SJSA1 (cell line): ENCODE results near the gene KNG1. TPM values are rescaled to one million over a fixed set of nuclear protein-coding genes. Genes with fewer than 3 reads are reported as not detected.
"Not testable (repeated sequence)": the region's sequence is repeated elsewhere in the genome, so short reads cannot be mapped to it uniquely, and the experiment has no call there.

Source experiments
- DNase-seq, 2 experiments: peaks; one replicate each; pipeline ENCODE4 v3.0.0-alpha.2; 2015 to 2020; ENCODE audit warnings: low spot score in 2 of 2, low read depth in 1 of 2
- H3K27ac ChIP-seq: fragments of 250-450 bp; sonication (Bioruptor Pico); 2 replicates; pipeline ENCODE4 v1.5.1; 2020; ENCODE audit warnings: mild to moderate bottlenecking, moderate library complexity
- H3K27me3 ChIP-seq: fragments of 250-450 bp; sonication (Bioruptor Pico); replicated peaks from 2 replicates; pipeline ENCODE4 v1.5.1; 2020; ENCODE audit warnings: mild to moderate bottlenecking, moderate library complexity
- H3K36me3 ChIP-seq: fragments of 250-450 bp; sonication (Bioruptor Pico); 2 replicates; pipeline ENCODE4 v1.5.1; 2020; ENCODE audit warnings: mild to moderate bottlenecking
- H3K4me1 ChIP-seq: fragments of 250-450 bp; sonication (Bioruptor Pico); replicated peaks from 2 replicates; pipeline ENCODE4 v1.6.1; 2021; ENCODE audit warnings: mild to moderate bottlenecking
- H3K4me3 ChIP-seq: fragments of 250-450 bp; sonication (Bioruptor Pico); 2 replicates; pipeline ENCODE4 v1.5.1; 2020; ENCODE audit warnings: mild to moderate bottlenecking
- H3K9me3 ChIP-seq: fragments of 250-450 bp; sonication (Bioruptor Pico); replicated peaks from 2 replicates; pipeline ENCODE4 v1.5.1; 2020; ENCODE audit warnings: mild to moderate bottlenecking
- total RNA-seq: library from RNA; depleted of rRNA; stranded (reverse); fragments of >200 nt; shearing (Covaris generic); gene quantifications from 2 replicates; pipeline ENCODE4 v1.2.3, GENCODE V29; 2014; rRNA removed

Gene KNG1
- total RNA-seq = not detected in 2 replicates

DNA sequence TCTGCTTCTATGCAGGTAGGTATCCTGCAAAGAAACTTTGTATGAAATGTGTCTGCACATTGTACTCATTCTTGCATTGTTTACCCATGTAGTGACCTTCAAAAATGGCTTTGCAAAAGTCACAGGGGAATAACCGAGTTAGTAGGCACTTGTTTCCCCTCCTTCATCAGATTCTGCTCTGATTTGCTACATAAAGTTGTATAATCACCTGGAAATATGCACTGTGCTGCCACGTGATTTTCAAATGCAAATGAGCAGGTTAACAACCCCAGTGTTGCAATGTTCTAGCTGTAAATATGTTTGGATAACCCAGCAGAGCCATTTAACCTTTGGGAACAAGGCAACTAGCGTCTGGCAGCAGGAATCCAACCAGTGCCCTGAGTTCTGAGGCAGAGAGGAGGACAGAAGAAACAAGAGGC, at the start of gene KNG1:
Gene KNG1, plus strand, starts transcription at position 321 of the 419 bp plus-strand sequence. CDS start 184 bp downstream, outside the sequence.
- no peak for DNase-seq
- Histone ChIP-seq H3K27me3 (no peaks in the 10 kb centered on the region), H3K9me3 (no peaks in the 10 kb centered on the region), H3K36me3 (no peaks in the 10 kb centered on the region), H3K4me3 (no peak within 1 kb of the TSS), H3K4me1 (no peaks in the 10 kb centered on the region), H3K27ac (no peak within 1 kb of the TSS)

DNA sequence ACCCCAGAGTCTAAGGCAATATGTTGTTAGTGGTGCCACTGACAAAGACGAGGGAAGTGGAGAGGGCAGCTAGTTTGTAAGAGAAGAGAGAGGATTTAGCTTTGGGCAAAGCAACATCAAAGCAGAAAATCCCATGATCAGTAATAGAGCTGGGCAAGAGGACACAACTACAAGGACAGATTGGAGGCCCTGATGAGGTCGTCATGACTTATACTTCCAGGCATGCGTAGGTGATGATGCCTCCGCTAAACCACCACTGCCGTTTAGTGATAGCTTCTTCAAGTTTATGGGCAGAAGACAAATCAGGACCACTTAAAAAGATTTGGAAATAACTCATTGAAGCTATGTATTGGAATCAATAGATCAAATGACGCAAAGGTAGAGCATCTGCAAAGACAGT, 48.7 kb upstream of the KNG1 start:
- H3K36me3 ChIP-seq = no peaks in the 10 kb centered on the region
- H3K27me3 ChIP-seq = no peaks in the 10 kb centered on the region
- no peaks in the 10 kb centered on the region for H3K9me3 ChIP-seq
- H3K4me1 ChIP-seq = no peaks in the 10 kb centered on the region
- DNase-seq = no peak
- H3K27ac ChIP-seq = no peak overlapping the region
- no peak overlapping the region for H3K4me3 ChIP-seq

DNA sequence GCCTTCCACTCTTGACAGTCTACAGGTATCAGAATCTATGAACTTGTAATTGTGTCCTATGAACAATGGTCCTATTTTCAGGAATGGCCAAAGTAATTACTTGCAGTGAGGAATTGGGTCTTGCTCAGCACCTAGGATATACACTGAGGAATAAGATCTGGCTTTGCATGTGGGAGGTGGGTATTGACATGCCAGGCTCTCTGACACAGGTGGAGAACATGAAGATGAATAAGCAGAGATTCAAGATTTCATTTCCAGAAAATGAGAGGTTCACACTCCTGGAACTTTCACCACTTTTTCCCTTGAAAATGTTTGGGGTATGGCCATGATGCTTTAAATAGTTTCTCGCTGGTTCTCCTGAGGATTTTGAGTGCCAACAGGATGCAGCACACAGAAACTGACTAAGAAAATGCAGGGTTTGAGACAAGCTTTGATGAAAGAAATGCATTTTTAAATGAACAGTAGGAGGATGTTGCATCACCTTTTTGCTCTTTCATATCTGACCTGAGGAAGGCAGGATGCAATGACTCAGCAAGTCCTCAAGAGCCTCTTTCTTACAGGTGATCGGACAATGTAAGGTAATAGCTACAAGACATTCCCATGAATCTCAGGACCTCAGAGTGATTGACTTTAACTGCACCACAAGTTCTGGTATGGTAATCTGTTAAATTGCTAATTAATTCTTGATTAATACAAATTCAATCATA, 47.6 kb upstream of the KNG1 start:
- Histone ChIP-seq H3K27me3 (no peaks in the 10 kb centered on the region), H3K4me3 (no peak overlapping the region), H3K9me3 (no peaks in the 10 kb centered on the region), H3K4me1 (no peaks in the 10 kb centered on the region), H3K27ac (no peak overlapping the region), H3K36me3 (no peaks in the 10 kb centered on the region)
- DNase-seq = no peak

DNA sequence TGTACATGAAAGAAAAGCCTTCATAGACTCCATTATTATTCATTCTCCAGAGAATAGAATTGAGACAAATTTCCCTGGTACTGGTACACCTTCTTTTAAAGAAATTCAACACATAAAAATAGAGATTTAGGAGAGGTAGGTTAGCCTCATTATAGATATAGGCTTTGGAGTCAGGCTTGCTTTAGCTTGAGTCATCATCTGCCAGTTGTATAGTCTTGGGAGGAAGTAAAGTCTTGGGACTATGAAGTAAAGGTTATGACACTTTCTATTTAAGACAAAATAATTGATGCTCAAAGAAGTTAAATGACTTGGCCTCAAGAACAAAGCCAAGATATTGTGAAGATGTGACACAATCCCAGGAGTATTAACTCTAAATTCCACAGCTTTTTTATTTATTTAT, 47.0 kb upstream of the KNG1 start:
- DNase-seq = no peak
- Histone ChIP-seq H3K4me1 (no peaks in the 10 kb centered on the region), H3K4me3 (no peak overlapping the region), H3K27ac (no peak overlapping the region), H3K9me3 (no peaks in the 10 kb centered on the region), H3K36me3 (no peaks in the 10 kb centered on the region), H3K27me3 (no peaks in the 10 kb centered on the region)

DNA sequence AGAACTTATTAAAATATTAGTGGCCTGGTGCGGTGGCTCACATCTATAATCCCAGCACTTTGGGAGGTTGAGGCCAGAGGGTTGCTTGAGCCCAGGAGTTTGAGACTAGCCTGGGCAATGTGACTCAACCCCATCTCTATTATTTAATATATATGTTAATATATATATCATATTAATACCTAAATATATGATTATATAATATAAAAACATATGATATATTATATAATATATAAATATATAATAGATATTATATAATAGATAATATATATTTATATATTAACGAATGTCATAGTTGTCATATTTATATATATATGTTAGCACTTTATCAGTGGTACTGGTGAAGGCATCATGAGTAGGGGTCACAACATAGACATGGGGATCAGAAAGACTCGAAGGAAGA, 46.1 kb upstream of the KNG1 start:
- Histone ChIP-seq H3K4me1 (no peaks in the 10 kb centered on the region), H3K4me3 (no peak overlapping the region), H3K27ac (no peak overlapping the region), H3K9me3 (no peaks in the 10 kb centered on the region), H3K36me3 (no peaks in the 10 kb centered on the region), H3K27me3 (no peaks in the 10 kb centered on the region)
- DNase-seq = no peak

DNA sequence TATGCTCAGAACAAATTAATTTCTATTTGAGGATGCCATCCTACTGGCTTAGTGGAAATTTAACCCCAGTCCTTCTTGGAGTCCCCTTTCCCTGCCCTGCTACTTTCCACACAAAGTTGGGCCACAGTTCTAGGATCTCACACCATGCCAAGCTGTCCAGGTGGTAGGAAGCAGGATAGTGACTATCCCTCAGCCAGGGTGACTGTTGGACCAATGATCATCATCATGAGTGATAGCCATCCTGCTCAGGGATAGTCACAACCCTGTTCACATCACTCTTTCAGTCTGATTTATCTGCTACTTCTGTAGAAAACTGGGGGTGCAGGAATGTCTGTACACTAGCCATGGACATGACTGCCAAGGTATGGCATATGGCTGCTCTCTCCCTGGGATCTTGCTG, 38.6 kb upstream of the KNG1 start:
- Histone ChIP-seq H3K4me3 (no peak overlapping the region), H3K27ac (no peak overlapping the region), H3K27me3 (no peaks in the 10 kb centered on the region), H3K36me3 (no peaks in the 10 kb centered on the region), H3K4me1 (no peaks in the 10 kb centered on the region), H3K9me3 (no peaks in the 10 kb centered on the region)
- DNase-seq = no peak

DNA sequence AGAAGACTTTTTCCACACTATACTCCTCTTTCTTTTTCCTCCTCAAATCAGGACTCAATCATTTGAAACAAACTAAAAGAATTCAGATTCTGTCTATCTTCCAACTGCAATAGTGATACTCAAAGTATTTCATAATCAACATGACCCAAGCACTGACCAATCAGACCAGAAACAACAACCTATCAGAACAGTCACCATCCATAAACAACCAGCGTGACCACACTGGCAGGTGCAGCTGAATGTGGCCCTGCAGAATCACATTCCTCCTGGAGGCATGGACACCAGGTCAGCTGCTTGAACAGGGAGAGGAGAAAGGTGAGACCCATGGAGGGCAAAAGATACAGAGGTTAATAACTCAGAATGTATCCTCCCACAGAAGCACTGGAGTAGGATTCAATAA, 38.0 kb upstream of the KNG1 start:
- Histone ChIP-seq H3K27me3 (no peaks in the 10 kb centered on the region), H3K27ac (no peak overlapping the region), H3K4me3 (no peak overlapping the region), H3K9me3 (no peaks in the 10 kb centered on the region), H3K4me1 (no peaks in the 10 kb centered on the region), H3K36me3 (no peaks in the 10 kb centered on the region)
- DNase-seq = no peak

DNA sequence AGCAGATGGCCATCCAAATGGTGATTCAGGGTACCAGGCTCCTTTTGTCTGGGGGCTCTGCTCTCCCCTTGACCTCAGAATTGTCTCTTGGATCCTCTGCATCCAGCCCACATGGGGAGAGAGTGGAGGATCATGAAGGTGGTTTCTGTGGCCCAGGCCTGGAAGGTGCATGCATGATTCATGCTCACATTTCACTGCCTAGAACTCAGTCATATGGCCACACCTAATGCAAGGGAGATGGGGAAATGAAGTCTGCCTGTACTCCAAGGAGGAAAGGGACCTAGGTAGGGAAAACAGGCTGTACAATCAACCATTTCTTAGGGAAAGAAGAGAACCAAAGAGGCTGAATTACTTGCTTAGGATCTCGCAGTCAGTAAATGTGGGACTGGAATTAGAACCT, 36.3 kb upstream of the KNG1 start:
- H3K27me3 ChIP-seq = no peaks in the 10 kb centered on the region
- no peak overlapping the region for H3K4me3 ChIP-seq
- no peaks in the 10 kb centered on the region for H3K4me1 ChIP-seq
- H3K27ac ChIP-seq = no peak overlapping the region
- H3K36me3 ChIP-seq = no peaks in the 10 kb centered on the region
- no peak for DNase-seq
- no peaks in the 10 kb centered on the region for H3K9me3 ChIP-seq

DNA sequence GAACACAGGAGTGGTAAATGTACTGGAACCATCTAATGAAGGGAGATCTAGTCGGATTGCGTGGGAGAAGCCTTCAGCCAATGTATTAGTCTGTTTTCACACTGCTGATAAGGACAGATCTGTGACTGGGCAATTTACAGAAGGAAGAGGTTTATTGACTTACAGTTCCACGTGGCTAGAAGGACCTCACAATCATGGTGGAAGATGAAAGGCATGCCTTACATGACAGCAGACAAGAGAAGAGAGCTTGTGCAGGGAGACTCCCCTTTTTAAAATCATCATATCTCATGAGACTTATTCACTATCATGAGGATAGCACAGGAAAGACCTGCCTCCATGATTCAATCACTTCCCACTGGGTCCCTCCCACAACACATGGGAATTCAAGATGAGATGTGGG, 34.3 kb upstream of the KNG1 start:
- Histone ChIP-seq H3K27ac (no peak overlapping the region), H3K4me1 (no peaks in the 10 kb centered on the region), H3K27me3 (no peaks in the 10 kb centered on the region), H3K36me3 (no peaks in the 10 kb centered on the region), H3K9me3 (no peaks in the 10 kb centered on the region), H3K4me3 (no peak overlapping the region)
- DNase-seq = no peak

DNA sequence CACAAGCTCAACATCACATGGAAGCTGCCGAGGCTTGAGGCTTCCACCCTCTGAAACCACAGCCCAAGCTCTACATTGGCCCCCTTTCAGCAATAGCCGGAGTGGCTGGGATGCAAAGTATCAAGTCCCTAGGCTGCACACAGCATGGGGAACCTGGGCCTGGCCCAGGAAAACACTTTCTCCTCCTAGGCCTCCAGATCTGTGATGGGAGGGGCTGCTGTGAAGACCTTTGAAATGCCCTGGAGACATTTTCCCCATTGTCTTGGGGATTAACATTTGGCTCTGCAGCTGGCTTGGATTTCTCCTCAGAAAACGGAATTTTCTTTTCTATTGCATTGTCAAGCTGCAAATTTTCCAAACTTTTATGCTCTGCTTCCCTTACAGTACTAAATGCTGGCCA, 33.2 kb upstream of the KNG1 start:
- Histone ChIP-seq H3K27ac (no peak overlapping the region), H3K9me3 (no peaks in the 10 kb centered on the region), H3K4me1 (no peaks in the 10 kb centered on the region), H3K36me3 (no peaks in the 10 kb centered on the region), H3K27me3 (no peaks in the 10 kb centered on the region), H3K4me3 (no peak overlapping the region)
- DNase-seq = no peak

DNA sequence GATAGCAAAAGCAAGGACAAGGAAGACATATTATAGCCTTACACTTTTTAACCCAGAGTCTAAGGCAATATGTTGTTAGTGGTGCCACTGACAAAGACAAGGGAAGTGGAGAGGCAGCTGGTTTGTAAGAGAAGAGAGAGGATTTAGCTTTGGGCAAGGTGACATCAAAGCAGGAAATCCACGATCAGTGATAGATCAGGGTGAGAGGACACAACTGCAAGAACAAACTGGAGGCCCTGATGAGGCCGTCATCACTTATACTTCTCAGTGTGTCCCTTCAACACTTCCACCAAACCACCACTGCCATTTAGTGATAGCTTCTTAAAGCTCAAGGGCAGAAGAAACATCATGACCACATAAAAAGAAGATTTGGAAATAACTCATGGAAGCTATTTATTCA, 30.7 kb upstream of the KNG1 start:
- not testable (repeated sequence) for H3K27me3 ChIP-seq, H3K27ac ChIP-seq, DNase-seq, H3K9me3 ChIP-seq, H3K36me3 ChIP-seq, H3K4me1 ChIP-seq, H3K4me3 ChIP-seq

DNA sequence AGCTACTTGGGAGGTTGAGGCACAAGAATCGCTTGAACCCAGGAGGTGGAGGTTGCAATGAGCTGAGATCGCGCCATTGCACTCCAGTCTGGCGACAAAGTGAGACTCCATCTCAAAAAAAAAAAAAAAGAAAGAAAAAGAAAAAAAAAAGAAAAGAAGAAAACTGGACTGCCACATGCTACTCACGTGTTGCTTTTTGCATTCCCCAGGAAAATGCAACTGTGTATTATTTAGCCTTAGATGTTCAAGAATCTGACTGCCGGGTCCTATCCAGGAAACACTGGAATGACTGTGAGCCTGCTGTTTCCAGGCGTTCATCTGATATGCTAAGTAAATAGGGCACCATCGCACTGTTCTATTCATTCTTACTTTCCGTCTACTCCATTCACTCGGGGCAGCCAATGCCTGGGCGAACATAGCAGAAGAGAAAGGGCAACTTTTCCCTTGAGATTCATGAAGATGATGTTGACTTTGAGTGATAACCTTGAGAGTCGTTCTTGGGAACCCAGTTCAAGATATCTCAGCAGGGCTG, 30.0 kb upstream of the KNG1 start:
- Histone ChIP-seq H3K4me1 (no peaks in the 10 kb centered on the region), H3K9me3 (no peaks in the 10 kb centered on the region), H3K36me3 (no peaks in the 10 kb centered on the region), H3K27ac (no peak overlapping the region), H3K4me3 (no peak overlapping the region), H3K27me3 (no peaks in the 10 kb centered on the region)
- no peak for DNase-seq

DNA sequence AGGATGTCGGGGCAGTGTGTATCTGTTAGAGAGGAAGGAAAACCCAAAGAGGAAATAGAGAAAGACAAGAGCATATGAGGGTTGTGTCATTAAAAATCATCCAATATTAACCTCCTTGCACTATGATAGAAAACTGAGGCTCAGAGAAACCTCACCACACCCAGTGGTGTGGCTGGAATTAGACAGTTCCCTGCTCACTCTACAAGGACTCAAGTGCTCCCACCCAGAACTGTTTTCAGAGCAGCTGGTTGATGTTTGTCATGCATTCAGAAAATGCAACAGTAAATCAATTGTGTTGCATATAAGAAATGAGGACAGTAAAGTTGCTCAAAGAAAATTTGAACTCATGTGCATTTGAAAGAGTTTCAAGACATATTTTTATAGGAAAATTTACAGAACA, 26.9 kb upstream of the KNG1 start:
- not testable (repeated sequence) for H3K27ac ChIP-seq, H3K36me3 ChIP-seq, H3K4me1 ChIP-seq, H3K9me3 ChIP-seq, H3K27me3 ChIP-seq, DNase-seq, H3K4me3 ChIP-seq

DNA sequence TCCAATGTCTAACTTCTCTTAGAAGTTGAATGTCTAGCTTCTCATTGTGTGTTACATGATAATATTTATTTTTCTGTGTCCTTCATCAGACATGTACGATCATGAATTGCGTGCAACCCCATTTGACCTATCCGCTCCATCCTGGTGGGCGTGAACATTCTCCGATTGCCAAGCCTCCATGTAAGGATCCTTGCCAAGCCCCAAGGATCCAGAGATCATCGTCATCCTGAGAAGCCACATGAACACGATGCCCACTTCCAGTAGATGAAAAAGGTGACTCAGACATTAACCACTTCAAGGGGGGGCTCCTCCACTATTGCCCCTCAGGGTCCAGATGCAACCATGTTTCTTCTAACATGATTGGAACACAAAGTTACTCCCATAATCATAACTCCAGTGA, 25.5 kb upstream of the KNG1 start:
- no peaks in the 10 kb centered on the region for H3K4me1 ChIP-seq
- H3K27me3 ChIP-seq = no peaks in the 10 kb centered on the region
- no peak overlapping the region for H3K27ac ChIP-seq
- no peaks in the 10 kb centered on the region for H3K36me3 ChIP-seq
- H3K9me3 ChIP-seq = no peaks in the 10 kb centered on the region
- no peak for DNase-seq
- H3K4me3 ChIP-seq = no peak overlapping the region

DNA sequence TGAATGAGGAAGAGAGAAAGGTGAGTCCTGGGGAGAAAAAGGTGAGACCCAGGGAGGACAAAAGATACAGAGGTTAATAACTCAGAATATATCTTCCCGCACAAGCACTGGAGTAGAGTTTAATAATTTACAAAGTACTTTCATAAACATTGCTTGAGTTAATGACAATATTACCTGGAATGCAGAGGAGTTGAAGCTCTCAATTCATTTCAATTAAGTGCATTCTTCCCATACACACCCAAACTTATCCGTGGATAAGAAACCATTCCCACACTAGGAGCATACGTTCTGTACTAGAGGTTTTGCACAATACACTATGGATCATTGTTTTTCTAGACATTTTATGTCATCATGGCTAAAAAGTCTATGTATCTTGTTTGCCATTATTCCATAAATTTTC, 23.3 kb upstream of the KNG1 start:
- H3K9me3 ChIP-seq = no peaks in the 10 kb centered on the region
- H3K27me3 ChIP-seq = no peaks in the 10 kb centered on the region
- no peak overlapping the region for H3K27ac ChIP-seq
- H3K36me3 ChIP-seq = no peaks in the 10 kb centered on the region
- no peaks in the 10 kb centered on the region for H3K4me1 ChIP-seq
- H3K4me3 ChIP-seq = no peak overlapping the region
- no peak for DNase-seq
